22Rv1 (cell line): ENCODE data around the gene EVPLL.
"Not testable (repeated sequence)": the region's sequence is repeated elsewhere in the genome, so short reads cannot be mapped to it uniquely, and the experiment has no call there.

Source experiments
- ZFX ChIP-seq: fragments of 450-650 bp; IDR thresholded peaks from 2 replicates; pipeline ENCODE4 v1.6.1; 2017; ENCODE audit warnings: antibody characterized with exemption, borderline replicate concordance
- TF ChIP-seq, protein P1 (sequence below): fragments of 450-650 bp; IDR thresholded peaks from 2 replicates; pipeline ENCODE4 v1.5.1; 2017; ENCODE audit warnings: mild to moderate bottlenecking

DNA sequence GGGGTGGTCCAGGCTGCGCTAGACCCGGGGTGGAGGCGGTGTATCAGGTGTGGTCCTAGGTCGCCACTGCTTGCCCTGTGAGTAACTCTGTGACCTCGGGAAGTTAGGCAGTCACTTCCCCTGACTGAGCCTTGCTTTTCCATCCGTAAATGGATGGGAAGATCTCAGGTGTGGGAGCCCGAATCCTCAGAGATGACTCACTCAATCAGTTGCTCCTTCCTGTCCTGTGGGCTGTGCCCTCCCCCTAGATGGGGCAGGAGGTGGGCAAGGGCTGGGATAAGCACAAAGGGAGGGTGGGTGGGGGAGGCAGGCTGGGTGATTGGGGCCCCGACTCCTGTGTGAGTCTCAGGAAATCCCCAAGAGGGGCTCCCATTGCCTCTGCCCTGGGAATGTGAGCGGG lies 54.6 kb downstream of the EVPLL start:
- TF ChIP-seq ZFX, result not testable (repeated sequence)
- TF ChIP-seq, protein P1, sequence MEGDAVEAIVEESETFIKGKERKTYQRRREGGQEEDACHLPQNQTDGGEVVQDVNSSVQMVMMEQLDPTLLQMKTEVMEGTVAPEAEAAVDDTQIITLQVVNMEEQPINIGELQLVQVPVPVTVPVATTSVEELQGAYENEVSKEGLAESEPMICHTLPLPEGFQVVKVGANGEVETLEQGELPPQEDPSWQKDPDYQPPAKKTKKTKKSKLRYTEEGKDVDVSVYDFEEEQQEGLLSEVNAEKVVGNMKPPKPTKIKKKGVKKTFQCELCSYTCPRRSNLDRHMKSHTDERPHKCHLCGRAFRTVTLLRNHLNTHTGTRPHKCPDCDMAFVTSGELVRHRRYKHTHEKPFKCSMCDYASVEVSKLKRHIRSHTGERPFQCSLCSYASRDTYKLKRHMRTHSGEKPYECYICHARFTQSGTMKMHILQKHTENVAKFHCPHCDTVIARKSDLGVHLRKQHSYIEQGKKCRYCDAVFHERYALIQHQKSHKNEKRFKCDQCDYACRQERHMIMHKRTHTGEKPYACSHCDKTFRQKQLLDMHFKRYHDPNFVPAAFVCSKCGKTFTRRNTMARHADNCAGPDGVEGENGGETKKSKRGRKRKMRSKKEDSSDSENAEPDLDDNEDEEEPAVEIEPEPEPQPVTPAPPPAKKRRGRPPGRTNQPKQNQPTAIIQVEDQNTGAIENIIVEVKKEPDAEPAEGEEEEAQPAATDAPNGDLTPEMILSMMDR, result not testable (repeated sequence)
